Gastroesophageal sphincter (tissue), 3 donors: Measurements from ENCODE around the gene VIPR2.

Experiments used
- CTCF ChIP-seq, 4 experiments: fragments of 200-600 bp in 2 of 4; fragments of 450-650 bp in 2 of 4; sonication (generic) in 1 of 4; IDR thresholded peaks; one replicate each; pipeline ENCODE4 v1.5.1; 2017 to 2019; ENCODE audit warnings: antibody characterized with exemption in 4 of 4, mild to moderate bottlenecking in 2 of 4, moderate library complexity in 2 of 4
- EP300 ChIP-seq: sonication (generic); formaldehyde crosslinking; IDR thresholded peaks from one replicate; pipeline ENCODE4 v1.6.1; 2017; ENCODE audit warnings: antibody characterized with exemption, mild to moderate bottlenecking
- POLR2A ChIP-seq, 2 donors: fragments of 450-650 bp; IDR thresholded peaks; one replicate each; pipeline ENCODE4 v1.6.1; 2017; ENCODE audit warnings: antibody characterized with exemption in 2 of 2, mild to moderate bottlenecking in 2 of 2, moderate library complexity in 1 of 2

GRCh38 chr7:158997110-158997453 is 147.6 kb downstream of the VIPR2 start:
- TF ChIP-seq CTCF (IDR thresholded peaks at IDR 0.05): no peak
- TF ChIP-seq POLR2A (IDR thresholded peaks at IDR 0.05): no peak
- TF ChIP-seq EP300: no peak
